ENCODE results near the gene MAPKAPK3. TPM values are rescaled to one million over a fixed set of nuclear protein-coding genes. Genes with fewer than 3 reads are reported as not detected.

MAPKAPK3 gene
- total and polyA plus RNA-seq, 2 of the 8 experiments (the other 6 are each of a cell fraction or from before 2014, with no cell fraction given): 65.4 to 99.8 TPM

- H3K18ac ChIP-seq (ENCODE audit: extremely low read depth, low read length): no peak overlapping the region
- CTCF ChIA-PET (ENCODE audit: partially characterized antibody): interaction anchor here (6.3 to 50.4 kb wide), 4 partner anchors 10 to 45 kb away, joined by 39 to 1262 read pairs (median 548); partner anchors contain the start of genes C3orf18, DOCK3, HEMK1 and MAPKAPK3
- H3K9me3 ChIP-seq (ENCODE audit: insufficient read depth in 2 of 2, low read depth in 1 of 2, low read length in 1 of 2): no peaks in the 10 kb centered on the region
- H4K8ac ChIP-seq (ENCODE audit: extremely low read depth, insufficient read depth, low read length): no peak overlapping the region
- no peak overlapping the region for H2BK15ac ChIP-seq (ENCODE audit: low read length)
- no peak overlapping the region for H3K4me2 ChIP-seq (ENCODE audit: insufficient read depth in 1 of 2, low read depth in 2 of 2, low read length in 2 of 2)
- no peak overlapping the region for H3K4me3 ChIP-seq (ENCODE audit: extremely low read depth in 1 of 4, insufficient read depth in 2 of 4, low read depth in 3 of 4, low read length in 4 of 4)
- H2AFZ ChIP-seq (ENCODE audit: low read length): no peak overlapping the region
- TF ChIP-seq SRF (IDR thresholded peaks at IDR 0.05; ENCODE audit: low read depth, low read length) (no peak), CBX5 (IDR thresholded peaks at IDR 0.05; ENCODE audit: low read depth, low read length) (no peak), RAD21 (IDR thresholded peaks at IDR 0.05 in 1 of 2, conservative IDR thresholded peaks at IDR 0.05 in 1 of 2; ENCODE audit: low read depth in 2 of 2, low read length in 2 of 2) (no peak), RXRA (IDR thresholded peaks at IDR 0.05; ENCODE audit: insufficient read depth, low read depth, low read length) (no peak), GABPA (IDR thresholded peaks at IDR 0.05; ENCODE audit: borderline replicate concordance, insufficient read depth, low read length) (no peak), TEAD4 (IDR thresholded peaks at IDR 0.05; ENCODE audit: low read depth, low read length) (no peak), RNF2 (IDR thresholded peaks at IDR 0.05; ENCODE audit: borderline replicate concordance, low read depth, low read length, missing control alignments, poor library complexity, severe bottlenecking) (no peak), CHD1 (IDR thresholded peaks at IDR 0.05; ENCODE audit: low read depth, low read length) (no peak), CEBPB (IDR thresholded peaks at IDR 0.05; ENCODE audit: low read depth, low read length) (no peak), GTF2F1 (IDR thresholded peaks at IDR 0.05; ENCODE audit: borderline replicate concordance, low read depth, low read length) (no peak), TCF12 (IDR thresholded peaks at IDR 0.05; ENCODE audit: low read depth, low read length) (no peak)
- H2BK5ac ChIP-seq (ENCODE audit: low read depth, low read length): no peak overlapping the region
- no peak overlapping the region for H2BK120ac ChIP-seq (replicated peaks; ENCODE audit: low read depth, low read length)
- H3K27ac ChIP-seq (ENCODE audit: low read depth, low read length): no peak overlapping the region
- no peak overlapping the region for H4K5ac ChIP-seq (ENCODE audit: insufficient read length, low read depth, low read length)
- no peak overlapping the region for H3K56ac ChIP-seq (replicated peaks; ENCODE audit: insufficient read length, low read depth, low read length)
- FAIRE-seq (no peak), DNase-seq (ENCODE audit: low read depth in 1 of 2, low spot score in 2 of 2) (no peak)
- no peak overlapping the region for H2BK12ac ChIP-seq (ENCODE audit: low read depth, low read length)
- H3K14ac ChIP-seq (ENCODE audit: insufficient read length): no peak overlapping the region
- H3K23ac ChIP-seq (ENCODE audit: insufficient read length): no peak overlapping the region
- no peak overlapping the region for H3K9ac ChIP-seq (replicated peaks in 1 of 4; ENCODE audit: extremely low read depth in 1 of 4, low read depth in 3 of 4, low read length in 3 of 4)
- peaks cover 0 to 5% (median 1%) of the 10 kb centered on the region in 4 experiments; a peak in 4 of 7 replicates for H3K27me3 ChIP-seq (replicated peaks in 1 of 4; ENCODE audit: control insufficient read depth in 3 of 4, extremely low read depth in 1 of 4, insufficient read depth in 3 of 4, low read length in 3 of 4)
- peaks cover 3% of the 10 kb centered on the region in 2 experiments for H4K20me1 ChIP-seq (replicated peaks in 1 of 2; ENCODE audit: control insufficient read depth in 1 of 2, insufficient read depth in 2 of 2, low read length in 2 of 2)
- no peaks in the 10 kb centered on the region for H3K79me2 ChIP-seq (ENCODE audit: control insufficient read depth in 1 of 2, insufficient read depth in 2 of 2, low read length in 2 of 2)
- H3K23me2 ChIP-seq (ENCODE audit: low read depth, low read length): no peaks in the 10 kb centered on the region
- no peak overlapping the region for H2BK20ac ChIP-seq (ENCODE audit: low read length)
- 80% methylated on average over 14 of the region's 14 CpGs; no CpG with 5 or more reads in 1 of the 2 experiments for WGBS, 2 experiments (ENCODE audit: extremely low coverage in 1 of 2, insufficient coverage in 1 of 2, insufficient read length in 1 of 2, insufficient replicate concordance in 2 of 2, low coverage in 1 of 2, low lambda C conversion rate in 2 of 2, missing lambda C conversion rate in 1 of 2)
- H3K4ac ChIP-seq (replicated peaks; ENCODE audit: insufficient read length, low read depth, low read length): no peak overlapping the region
- H2AK5ac ChIP-seq (ENCODE audit: low read depth, low read length): no peak overlapping the region
- no peaks in the 10 kb centered on the region for H3K36me3 ChIP-seq (ENCODE audit: control insufficient read depth in 2 of 4, insufficient read depth in 4 of 4, low read length in 3 of 4)
- POLR2A ChIA-PET (ENCODE audit: partially characterized antibody): interaction anchor here (1.8 kb wide), 1 partner anchor 12 kb away, joined by 4 read pairs; no protein-coding TSS in a partner anchor
- H3K4me1 ChIP-seq (replicated peaks in 1 of 4; ENCODE audit: control insufficient read depth in 3 of 4, insufficient read depth in 4 of 4, low read length in 3 of 4): peaks cover 0 to 1% (median 0%) of the 10 kb centered on the region in 4 experiments; a peak in 1 of 7 replicates
- no peaks in the 10 kb centered on the region for H3K79me1 ChIP-seq (ENCODE audit: low read depth, low read length)
- no peak overlapping the region for H4K91ac ChIP-seq (replicated peaks; ENCODE audit: insufficient read length, low read length)
Observed at GRCh38 chr3:50604628-50605588, 12.0 kb upstream of the MAPKAPK3 start.
